ENCODE results near the gene NFATC2IP.

NFATC2IP gene

DNA sequence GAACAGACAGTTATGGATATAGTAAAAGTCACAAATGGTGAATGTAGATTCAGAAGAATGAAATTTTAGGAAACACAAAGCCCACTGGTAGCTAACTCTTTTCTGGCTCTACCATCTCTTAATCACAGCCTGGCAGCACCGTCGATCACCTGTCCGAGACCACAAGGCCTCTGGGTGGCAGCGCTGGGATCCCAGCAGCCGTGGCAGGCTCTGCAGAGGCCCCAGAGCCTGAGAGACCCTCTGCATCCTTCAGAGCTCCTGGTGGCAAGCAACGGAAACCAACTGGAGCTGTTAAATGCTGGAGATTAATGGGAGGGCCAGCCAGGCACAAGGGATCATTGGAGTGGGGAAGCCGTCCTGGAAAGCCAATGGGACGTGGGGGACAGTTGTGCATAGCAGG is 60.4 kb downstream of the NFATC2IP start:
- DNase-seq (ENCODE audit: low read depth, low spot score), result no peak
- no peak overlapping the region for H3K4me3 ChIP-seq (ENCODE audit: low read depth, low read length)
- TF ChIP-seq, protein P1, sequence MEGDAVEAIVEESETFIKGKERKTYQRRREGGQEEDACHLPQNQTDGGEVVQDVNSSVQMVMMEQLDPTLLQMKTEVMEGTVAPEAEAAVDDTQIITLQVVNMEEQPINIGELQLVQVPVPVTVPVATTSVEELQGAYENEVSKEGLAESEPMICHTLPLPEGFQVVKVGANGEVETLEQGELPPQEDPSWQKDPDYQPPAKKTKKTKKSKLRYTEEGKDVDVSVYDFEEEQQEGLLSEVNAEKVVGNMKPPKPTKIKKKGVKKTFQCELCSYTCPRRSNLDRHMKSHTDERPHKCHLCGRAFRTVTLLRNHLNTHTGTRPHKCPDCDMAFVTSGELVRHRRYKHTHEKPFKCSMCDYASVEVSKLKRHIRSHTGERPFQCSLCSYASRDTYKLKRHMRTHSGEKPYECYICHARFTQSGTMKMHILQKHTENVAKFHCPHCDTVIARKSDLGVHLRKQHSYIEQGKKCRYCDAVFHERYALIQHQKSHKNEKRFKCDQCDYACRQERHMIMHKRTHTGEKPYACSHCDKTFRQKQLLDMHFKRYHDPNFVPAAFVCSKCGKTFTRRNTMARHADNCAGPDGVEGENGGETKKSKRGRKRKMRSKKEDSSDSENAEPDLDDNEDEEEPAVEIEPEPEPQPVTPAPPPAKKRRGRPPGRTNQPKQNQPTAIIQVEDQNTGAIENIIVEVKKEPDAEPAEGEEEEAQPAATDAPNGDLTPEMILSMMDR (IDR thresholded peaks at IDR 0.05; ENCODE audit: low read depth, low read length), result no peak
- in situ Hi-C loops (cut with HindIII; ENCODE audit: low sequenced_read_pairs), result no loop called here

DNA sequence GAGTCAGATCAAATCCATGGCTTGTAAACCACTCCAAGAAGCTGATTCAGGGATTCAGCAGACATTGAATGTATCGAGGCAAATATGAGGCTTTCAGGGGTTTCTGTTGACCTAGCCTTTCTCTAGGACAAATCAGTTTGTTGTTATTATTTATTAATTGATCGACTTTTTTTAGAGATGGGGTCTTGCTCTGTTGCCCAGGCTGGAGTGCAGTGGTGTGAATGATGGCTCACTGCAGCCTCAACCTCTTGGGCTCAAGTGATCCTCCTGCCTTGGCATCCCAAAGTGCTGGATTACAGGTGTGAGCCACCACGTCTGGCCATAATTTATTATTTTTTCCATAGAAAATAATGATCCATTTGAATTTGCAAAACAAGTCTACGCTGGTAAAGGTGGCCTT is 61.1 kb downstream of the NFATC2IP start:
- no peak for DNase-seq (ENCODE audit: low read depth, low spot score)
- H3K4me3 ChIP-seq (ENCODE audit: low read depth, low read length), result no peak overlapping the region
- TF ChIP-seq, protein P1 (IDR thresholded peaks at IDR 0.05; ENCODE audit: low read depth, low read length), result no peak
- in situ Hi-C loops (cut with HindIII; ENCODE audit: low sequenced_read_pairs), result no loop called here

DNA sequence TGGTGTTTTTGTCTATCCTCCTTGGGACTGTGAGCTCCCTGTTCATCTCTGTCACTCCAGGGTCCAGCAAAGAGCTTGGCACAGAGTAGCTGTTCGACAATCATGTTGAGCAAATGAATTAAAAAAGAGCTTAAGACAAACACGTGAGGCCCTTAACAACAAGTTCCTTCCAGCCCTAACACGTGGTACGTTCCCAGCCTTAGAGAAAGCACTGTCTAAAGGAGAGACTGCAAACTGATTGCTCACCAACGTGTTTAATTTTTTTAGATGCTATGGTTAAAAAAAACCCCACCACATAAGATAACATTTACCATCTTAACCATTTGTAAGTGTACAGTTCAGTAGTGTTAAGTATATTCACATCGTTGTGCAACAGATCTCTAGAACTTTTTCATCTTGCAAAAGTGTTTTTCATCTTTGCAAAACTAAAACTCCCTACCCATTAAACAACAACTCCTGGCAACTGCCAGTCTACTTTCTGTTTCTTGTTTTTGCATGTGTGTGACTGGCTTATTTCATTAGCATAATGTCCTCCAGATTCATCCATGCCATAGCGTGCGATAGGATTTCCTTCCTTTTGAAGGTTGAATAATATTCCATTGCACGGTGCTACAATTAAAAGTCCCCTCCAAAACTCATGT is 62.3 kb downstream of the NFATC2IP start:
- H3K4me3 ChIP-seq (ENCODE audit: low read depth, low read length), result no peak overlapping the region
- DNase-seq (ENCODE audit: low read depth, low spot score), result no peak
- in situ Hi-C loops (cut with HindIII; ENCODE audit: low sequenced_read_pairs), result no loop called here
- TF ChIP-seq, protein P1 (IDR thresholded peaks at IDR 0.05; ENCODE audit: low read depth, low read length), result no peak

DNA sequence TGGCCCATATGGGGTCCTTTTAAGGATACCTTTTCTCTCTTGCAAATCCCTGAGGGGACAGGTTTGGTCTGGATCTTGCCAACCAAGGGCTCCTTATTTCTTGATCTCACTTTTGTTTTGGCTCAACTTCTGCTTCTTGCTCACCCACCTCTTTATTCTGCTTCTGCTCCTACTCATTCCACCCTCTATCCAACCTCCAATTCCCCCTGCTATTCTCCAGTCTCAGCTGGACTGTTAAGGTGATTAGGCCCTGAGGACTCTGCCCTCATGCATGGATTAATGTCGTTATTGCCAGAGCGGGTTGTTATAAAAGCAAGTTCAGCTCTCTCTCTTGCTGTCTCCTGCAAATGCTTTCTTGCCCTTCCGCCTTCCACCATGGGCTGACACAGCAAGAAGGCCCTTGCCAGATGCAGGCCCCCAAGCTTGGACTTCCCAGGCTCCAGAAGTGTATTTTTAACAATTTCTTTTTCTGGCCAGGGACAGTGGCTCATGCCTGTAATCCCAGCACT is 63.9 kb downstream of the NFATC2IP start:
- H3K4me3 ChIP-seq (ENCODE audit: low read depth, low read length), result no peak overlapping the region
- DNase-seq (ENCODE audit: low read depth, low spot score), result no peak
- TF ChIP-seq, protein P1 (IDR thresholded peaks at IDR 0.05; ENCODE audit: low read depth, low read length), result no peak
- in situ Hi-C loops (cut with HindIII; ENCODE audit: low sequenced_read_pairs), result no loop called here
